ENCODE data around the gene CCDC88A. TPM values are rescaled to one million over a fixed set of nuclear protein-coding genes. Genes with fewer than 3 reads are reported as not detected.

CCDC88A gene
- total RNA-seq, 1 experiment from 2014 or later = 84.5 TPM

- no TSS peak for BruUV-seq (replicated peaks)
- Histone ChIP-seq H3K27ac (ENCODE audit: low read depth, low read length, poor library complexity, severe bottlenecking) (no peak overlapping the region), H3K27me3 (replicated peaks; ENCODE audit: insufficient read depth, low read depth, low read length, poor library complexity) (no peaks in the 10 kb centered on the region), H3K36me3 (ENCODE audit: insufficient read depth, low read length, poor library complexity, severe bottlenecking) (peaks cover 29% of the 10 kb centered on the region), H3K9me3 (ENCODE audit: low read depth, low read length, poor library complexity, severe bottlenecking) (no peaks in the 10 kb centered on the region), H3K4me1 (ENCODE audit: insufficient read depth, low read length, poor library complexity, severe bottlenecking) (no peaks in the 10 kb centered on the region), H3K4me3 (ENCODE audit: low read depth, low read length, poor library complexity, severe bottlenecking) (no peak overlapping the region)
- POLR2A ChIA-PET (ENCODE audit: low non-redundant PET) = no interaction called here
- TF ChIP-seq CTCF (conservative IDR thresholded peaks at IDR 0.05; ENCODE audit: low read depth, low read length) (no peak), EZH2 (IDR thresholded peaks at IDR 0.05; ENCODE audit: borderline replicate concordance, low read depth, low read length, poor library complexity, severe bottlenecking) (no peak)
- DNase-seq (ENCODE audit: low spot score) = no peak
- intact Hi-C loops (cut with micrococcal nuclease; ENCODE audit: unreplicated experiment) = no loop called here
- CTCF ChIA-PET = no interaction called here
These were observed 74.6 kb downstream of the CCDC88A start for GRCh38 chr2:55345064-55345463.

GRCh38 chr2:55338268-55338667 is 81.4 kb downstream of the CCDC88A start:
- no peaks in the 10 kb centered on the region for H3K9me3 ChIP-seq (ENCODE audit: low read depth, low read length, poor library complexity, severe bottlenecking)
- H3K4me3 ChIP-seq (ENCODE audit: low read depth, low read length, poor library complexity, severe bottlenecking) = no peak overlapping the region
- intact Hi-C loops (cut with micrococcal nuclease; ENCODE audit: unreplicated experiment) = no loop called here
- no peaks in the 10 kb centered on the region for H3K4me1 ChIP-seq (ENCODE audit: insufficient read depth, low read length, poor library complexity, severe bottlenecking)
- TF ChIP-seq EZH2 (IDR thresholded peaks at IDR 0.05; ENCODE audit: borderline replicate concordance, low read depth, low read length, poor library complexity, severe bottlenecking) (no peak), CTCF (conservative IDR thresholded peaks at IDR 0.05; ENCODE audit: low read depth, low read length) (no peak)
- H3K27ac ChIP-seq (ENCODE audit: low read depth, low read length, poor library complexity, severe bottlenecking) = no peak overlapping the region
- no peaks in the 10 kb centered on the region for H3K27me3 ChIP-seq (replicated peaks; ENCODE audit: insufficient read depth, low read depth, low read length, poor library complexity)
- CTCF ChIA-PET = no interaction called here
- no peak for DNase-seq (ENCODE audit: low spot score)
- peaks cover 7% of the 10 kb centered on the region for H3K36me3 ChIP-seq (ENCODE audit: insufficient read depth, low read length, poor library complexity, severe bottlenecking)
- POLR2A ChIA-PET (ENCODE audit: low non-redundant PET) = no interaction called here
- BruUV-seq (replicated peaks) = no TSS peak

GRCh38 chr2:55334728-55335127 is 84.9 kb downstream of the CCDC88A start:
- POLR2A ChIA-PET (ENCODE audit: low non-redundant PET) = no interaction called here
- no peak for DNase-seq (ENCODE audit: low spot score)

More at GRCh38 chr2:55334728-55335127, 84.9 kb downstream of the CCDC88A start:
- intact Hi-C loops (cut with micrococcal nuclease; ENCODE audit: unreplicated experiment) = no loop called here
- H3K36me3 ChIP-seq (ENCODE audit: insufficient read depth, low read length, poor library complexity, severe bottlenecking) = peaks cover 6% of the 10 kb centered on the region
- H3K27me3 ChIP-seq (replicated peaks; ENCODE audit: insufficient read depth, low read depth, low read length, poor library complexity) = no peaks in the 10 kb centered on the region
- TF ChIP-seq CTCF (conservative IDR thresholded peaks at IDR 0.05; ENCODE audit: low read depth, low read length) = no peak
- no peak for TF ChIP-seq EZH2 (IDR thresholded peaks at IDR 0.05; ENCODE audit: borderline replicate concordance, low read depth, low read length, poor library complexity, severe bottlenecking)
- H3K27ac ChIP-seq (ENCODE audit: low read depth, low read length, poor library complexity, severe bottlenecking) = no peak overlapping the region
- no peak overlapping the region for H3K4me3 ChIP-seq (ENCODE audit: low read depth, low read length, poor library complexity, severe bottlenecking)
- H3K4me1 ChIP-seq (ENCODE audit: insufficient read depth, low read length, poor library complexity, severe bottlenecking) = no peaks in the 10 kb centered on the region
- BruUV-seq (replicated peaks) = no TSS peak
- H3K9me3 ChIP-seq (ENCODE audit: low read depth, low read length, poor library complexity, severe bottlenecking) = no peaks in the 10 kb centered on the region
- CTCF ChIA-PET = no interaction called here

All from A673 (cell line).